GM10266 (cell line): Measurements from ENCODE around the gene H6PD.

Experiments used
- DNase-seq: peaks from one replicate; pipeline ENCODE4 v3.0.0; 2012; ENCODE audit errors: extremely low spot score
- CTCF ChIP-seq: IDR thresholded peaks from 2 replicates; pipeline ENCODE4 v1.5.1; 2012; ENCODE audit warnings: mild to moderate bottlenecking, low read depth; ENCODE audit not compliant: control insufficient read depth, insufficient read depth; ENCODE audit errors: missing control alignments

The H6PD gene

GRCh38 chr1:9225411-9225785 is 9.2 kb upstream of the H6PD start:
- DNase-seq: no peak
- no peak for TF ChIP-seq CTCF

- no peak for TF ChIP-seq CTCF
- no peak for DNase-seq
These were observed 6.0 kb upstream of the H6PD start for GRCh38 chr1:9228609-9229008.

- no peak for DNase-seq
- no peak for TF ChIP-seq CTCF
These were observed 5.0 kb upstream of the H6PD start for GRCh38 chr1:9229549-9229948.

- TF ChIP-seq CTCF: no peak
- no peak for DNase-seq
These were observed 3.6 kb upstream of the H6PD start for GRCh38 chr1:9230869-9231533.

- TF ChIP-seq CTCF: no peak
- DNase-seq: no peak
These were observed 2.8 kb upstream of the H6PD start for GRCh38 chr1:9231648-9232332.

- no peak for DNase-seq
- no peak for TF ChIP-seq CTCF
These were observed 1.2 kb upstream of the H6PD start for GRCh38 chr1:9233241-9233941.

- DNase-seq: no peak
- TF ChIP-seq CTCF: no peak
These were observed 692 bp upstream of the H6PD start for GRCh38 chr1:9233942-9234222.
